Neutrophil (primary cell): ENCODE measurements around the gene SYNCRIP.
"Not testable (repeated sequence)": the region's sequence is repeated elsewhere in the genome, so short reads cannot be mapped to it uniquely, and the experiment has no call there.

Experiments
- H3K27ac ChIP-seq: fragments of 200-600 bp; sonication (generic); 2 replicates; pipeline ENCODE4 v1.5.1; 2016; ENCODE audit warnings: mild to moderate bottlenecking, moderate library complexity
- H3K27me3 ChIP-seq: fragments of 200-600 bp; sonication (generic); 2 replicates; pipeline ENCODE4 v1.6.0; 2016; ENCODE audit warnings: mild to moderate bottlenecking
- H3K36me3 ChIP-seq: fragments of 200-600 bp; sonication (generic); 2 replicates; pipeline ENCODE4 v1.5.1; 2017
- H3K4me1 ChIP-seq, 2 experiments: fragments of 200-600 bp in 1 of 2; sonication (generic) in 1 of 2; 1 replicate in 1 of 2; 2 replicates in 1 of 2; pipeline versions ENCODE4 v1.5.1 to v1.6.1; 2013 to 2016; ENCODE audit warnings: low read depth in 1 of 2, low read length in 1 of 2, mild to moderate bottlenecking in 1 of 2, moderate library complexity in 1 of 2; ENCODE audit not compliant: control insufficient read depth in 1 of 2, insufficient read depth in 1 of 2
- H3K4me3 ChIP-seq, 2 experiments: fragments of 200-600 bp in 1 of 2; sonication (generic) in 1 of 2; 1 replicate in 1 of 2; 2 replicates in 1 of 2; pipeline ENCODE4 v1.5.1; 2013 to 2016; ENCODE audit warnings: low read depth in 1 of 2, low read length in 1 of 2, mild to moderate bottlenecking in 1 of 2, moderate library complexity in 1 of 2
- H3K9me3 ChIP-seq: fragments of 200-600 bp; sonication (generic); 2 replicates; pipeline ENCODE4 v1.5.1; 2016
- TF ChIP-seq, protein P1 (sequence below): fragments of 200-600 bp; sonication (generic); IDR thresholded peaks from 2 replicates; pipeline ENCODE4 v1.5.1; 2016; ENCODE audit warnings: antibody characterized with exemption

SYNCRIP gene

DNA sequence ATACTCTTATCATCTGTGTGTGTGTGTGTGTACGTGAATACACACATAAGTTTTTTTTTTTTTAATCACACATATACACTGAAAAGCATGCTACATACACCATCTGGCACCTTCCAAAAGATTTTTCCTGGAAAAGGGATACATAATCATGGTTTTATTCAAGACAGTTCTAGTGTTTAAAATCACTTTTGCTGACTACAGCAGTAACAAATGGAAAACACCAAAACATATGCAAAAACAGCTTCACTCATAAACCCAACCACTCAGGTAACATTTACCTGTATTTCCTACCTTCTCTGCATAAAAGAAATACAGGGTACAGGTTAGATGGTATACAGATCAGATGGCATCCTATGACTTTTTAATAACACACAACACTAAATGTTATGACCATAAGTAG is 51.5 kb downstream of the SYNCRIP start:
- Histone ChIP-seq H3K27me3 (no peaks in the 10 kb centered on the region), H3K9me3 (no peaks in the 10 kb centered on the region), H3K36me3 (no peaks in the 10 kb centered on the region), H3K4me3 (no peak overlapping the region), H3K27ac (no peak overlapping the region), H3K4me1 (peaks cover 30 to 31% of the 10 kb centered on the region in 2 experiments)
- TF ChIP-seq, protein P1, sequence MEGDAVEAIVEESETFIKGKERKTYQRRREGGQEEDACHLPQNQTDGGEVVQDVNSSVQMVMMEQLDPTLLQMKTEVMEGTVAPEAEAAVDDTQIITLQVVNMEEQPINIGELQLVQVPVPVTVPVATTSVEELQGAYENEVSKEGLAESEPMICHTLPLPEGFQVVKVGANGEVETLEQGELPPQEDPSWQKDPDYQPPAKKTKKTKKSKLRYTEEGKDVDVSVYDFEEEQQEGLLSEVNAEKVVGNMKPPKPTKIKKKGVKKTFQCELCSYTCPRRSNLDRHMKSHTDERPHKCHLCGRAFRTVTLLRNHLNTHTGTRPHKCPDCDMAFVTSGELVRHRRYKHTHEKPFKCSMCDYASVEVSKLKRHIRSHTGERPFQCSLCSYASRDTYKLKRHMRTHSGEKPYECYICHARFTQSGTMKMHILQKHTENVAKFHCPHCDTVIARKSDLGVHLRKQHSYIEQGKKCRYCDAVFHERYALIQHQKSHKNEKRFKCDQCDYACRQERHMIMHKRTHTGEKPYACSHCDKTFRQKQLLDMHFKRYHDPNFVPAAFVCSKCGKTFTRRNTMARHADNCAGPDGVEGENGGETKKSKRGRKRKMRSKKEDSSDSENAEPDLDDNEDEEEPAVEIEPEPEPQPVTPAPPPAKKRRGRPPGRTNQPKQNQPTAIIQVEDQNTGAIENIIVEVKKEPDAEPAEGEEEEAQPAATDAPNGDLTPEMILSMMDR, result no peak

DNA sequence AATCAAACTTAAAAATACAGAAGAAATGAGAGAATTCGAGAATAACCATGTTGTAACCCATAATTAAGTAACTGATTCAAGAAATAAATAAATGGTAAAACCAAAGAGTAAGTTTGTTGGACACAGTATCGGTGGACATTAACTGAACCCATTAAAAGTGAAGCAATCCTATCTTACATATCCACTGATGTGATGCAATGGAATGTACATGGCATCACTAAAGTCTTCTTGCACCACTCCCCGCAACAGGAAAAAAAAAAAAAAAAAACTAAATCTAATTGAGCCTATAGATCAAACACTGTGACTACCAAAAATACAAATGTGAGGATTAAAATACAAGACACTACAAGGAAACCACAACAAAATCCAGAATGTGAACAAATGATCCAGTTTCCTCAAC is 56.9 kb downstream of the SYNCRIP start:
- Histone ChIP-seq H3K4me1 (peaks cover 5 to 10% of the 10 kb centered on the region in 2 experiments), H3K4me3 (no peak overlapping the region), H3K9me3 (peaks cover 4% of the 10 kb centered on the region), H3K36me3 (no peaks in the 10 kb centered on the region), H3K27ac (no peak overlapping the region), H3K27me3 (no peaks in the 10 kb centered on the region)
- TF ChIP-seq, protein P1, result no peak

DNA sequence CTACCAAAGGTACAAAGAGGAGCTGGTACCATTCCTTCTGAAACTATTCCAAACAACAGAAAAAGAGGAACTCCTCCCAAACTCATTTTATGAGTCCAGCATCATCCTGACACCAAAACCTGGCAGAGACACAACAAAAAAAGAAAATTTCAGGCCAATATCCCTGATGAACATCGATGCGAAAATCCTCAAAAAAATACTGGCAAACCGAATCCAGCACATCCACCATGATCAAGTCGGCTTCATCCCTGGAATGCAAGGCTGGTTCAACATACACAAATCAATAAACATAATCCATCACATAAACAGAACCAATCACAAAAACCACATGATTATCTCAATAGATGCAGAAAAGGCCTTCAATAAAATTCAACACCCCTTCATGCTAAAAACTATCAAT is 59.9 kb downstream of the SYNCRIP start:
- not testable (repeated sequence) for H3K9me3 ChIP-seq, H3K27me3 ChIP-seq, H3K36me3 ChIP-seq, H3K4me1 ChIP-seq, H3K4me3 ChIP-seq, H3K27ac ChIP-seq

DNA sequence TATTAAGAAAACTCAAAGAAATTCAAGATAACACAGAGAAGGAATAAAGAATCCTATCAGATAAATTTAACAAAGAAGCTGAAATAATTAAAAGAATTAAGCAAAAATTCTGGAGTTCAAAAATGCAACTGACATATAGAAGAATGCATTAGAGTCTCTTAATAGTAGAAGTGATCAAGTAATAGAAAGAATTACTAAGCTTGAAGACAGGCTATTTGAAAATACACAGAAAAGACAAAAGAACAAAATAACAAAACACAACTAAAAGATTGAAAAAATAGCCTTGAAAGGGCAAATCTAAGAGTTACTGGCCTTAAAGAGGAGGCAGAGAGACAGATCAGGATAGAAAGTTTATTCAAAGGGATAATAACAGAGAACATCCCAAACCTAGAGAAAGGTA is 61.1 kb downstream of the SYNCRIP start:
- Histone ChIP-seq H3K4me3 (no peak overlapping the region), H3K4me1 (peaks cover 8 to 15% of the 10 kb centered on the region in 2 experiments), H3K36me3 (no peaks in the 10 kb centered on the region), H3K27me3 (no peaks in the 10 kb centered on the region), H3K9me3 (peaks cover 4% of the 10 kb centered on the region), H3K27ac (no peak overlapping the region)
- TF ChIP-seq, protein P1, result no peak

DNA sequence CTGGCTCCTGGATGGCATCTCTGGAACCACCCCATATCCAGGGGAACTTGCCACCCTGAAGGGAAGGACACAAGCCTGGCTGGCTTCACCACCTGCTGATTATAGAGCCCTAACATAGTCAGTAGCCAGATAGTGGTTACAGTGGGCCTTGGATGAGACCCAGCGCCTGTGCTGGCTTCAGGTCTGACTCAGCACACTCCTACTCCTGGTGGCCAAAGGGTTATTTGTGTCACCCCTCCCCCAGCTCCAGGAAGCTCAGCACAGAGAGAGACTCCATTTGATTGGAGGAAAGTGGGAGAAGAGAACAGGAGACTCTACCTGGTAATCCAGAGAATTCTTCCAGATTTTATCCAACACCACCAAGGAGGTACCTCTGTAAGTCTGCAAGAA is 61.8 kb downstream of the SYNCRIP start:
- Histone ChIP-seq H3K9me3 (peaks cover 4% of the 10 kb centered on the region), H3K4me1 (peaks cover 9 to 16% of the 10 kb centered on the region in 2 experiments), H3K27ac (no peak overlapping the region), H3K36me3 (no peaks in the 10 kb centered on the region), H3K4me3 (no peak overlapping the region), H3K27me3 (no peaks in the 10 kb centered on the region)
- TF ChIP-seq, protein P1, result no peak

DNA sequence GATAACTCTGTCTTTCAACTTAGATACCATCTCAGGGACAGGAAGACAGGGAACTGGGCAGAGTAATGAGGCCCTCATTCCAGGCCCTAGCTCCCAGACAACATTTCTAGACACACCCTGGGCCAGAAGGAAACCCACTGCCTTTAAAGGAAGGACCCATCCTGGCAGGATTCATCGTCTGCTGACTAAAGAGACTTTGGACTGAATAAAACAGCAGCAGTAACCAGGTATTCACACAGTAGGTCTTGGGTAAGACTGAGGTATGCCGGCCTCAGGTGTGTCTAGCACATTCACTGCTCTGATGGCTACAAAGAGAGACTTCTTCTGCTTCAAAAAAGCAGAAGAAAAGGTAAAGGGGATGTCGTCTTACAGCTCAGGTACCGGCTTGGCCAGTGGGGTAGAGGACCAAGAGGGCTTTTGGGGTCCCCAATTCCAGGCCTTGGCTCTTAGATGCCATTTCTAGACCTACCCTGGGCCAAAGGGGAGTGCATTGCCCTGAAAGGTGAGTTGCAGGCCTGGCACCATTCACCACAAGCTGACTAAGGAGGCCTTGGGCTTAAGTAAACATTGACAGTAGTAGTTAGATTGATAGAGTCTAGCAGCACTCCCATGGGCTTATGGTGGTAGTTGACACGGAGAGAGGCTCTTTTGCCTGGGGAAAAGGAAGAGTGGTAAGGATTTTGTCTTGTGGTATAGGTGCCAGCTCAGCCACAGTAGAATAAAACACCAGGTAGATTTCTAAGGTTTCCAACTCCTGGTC is 62.4 kb downstream of the SYNCRIP start:
- TF ChIP-seq, protein P1, result no peak

More for the DNA sequence above, 62.4 kb downstream of the SYNCRIP start:
- no peak overlapping the region for H3K27ac ChIP-seq
- H3K27me3 ChIP-seq, result no peaks in the 10 kb centered on the region
- H3K4me3 ChIP-seq, result no peak overlapping the region
- no peaks in the 10 kb centered on the region for H3K36me3 ChIP-seq
- H3K4me1 ChIP-seq, result peaks cover 6 to 10% of the 10 kb centered on the region in 2 experiments
- peaks cover 4% of the 10 kb centered on the region for H3K9me3 ChIP-seq
